ENCODE data around the gene TNFRSF14. TPM values are rescaled to one million over a fixed set of nuclear protein-coding genes. Genes with fewer than 3 reads are reported as not detected.
A peak's percentile ranks its signal among the peaks of the same experiment; 100 is the strongest.
"Not testable (repeated sequence)": the region's sequence is repeated elsewhere in the genome, so short reads cannot be mapped to it uniquely, and the experiment has no call there.

The TNFRSF14 gene
- total RNA-seq, 1 donor from 2014 or later, result 14.7 TPM

DNA sequence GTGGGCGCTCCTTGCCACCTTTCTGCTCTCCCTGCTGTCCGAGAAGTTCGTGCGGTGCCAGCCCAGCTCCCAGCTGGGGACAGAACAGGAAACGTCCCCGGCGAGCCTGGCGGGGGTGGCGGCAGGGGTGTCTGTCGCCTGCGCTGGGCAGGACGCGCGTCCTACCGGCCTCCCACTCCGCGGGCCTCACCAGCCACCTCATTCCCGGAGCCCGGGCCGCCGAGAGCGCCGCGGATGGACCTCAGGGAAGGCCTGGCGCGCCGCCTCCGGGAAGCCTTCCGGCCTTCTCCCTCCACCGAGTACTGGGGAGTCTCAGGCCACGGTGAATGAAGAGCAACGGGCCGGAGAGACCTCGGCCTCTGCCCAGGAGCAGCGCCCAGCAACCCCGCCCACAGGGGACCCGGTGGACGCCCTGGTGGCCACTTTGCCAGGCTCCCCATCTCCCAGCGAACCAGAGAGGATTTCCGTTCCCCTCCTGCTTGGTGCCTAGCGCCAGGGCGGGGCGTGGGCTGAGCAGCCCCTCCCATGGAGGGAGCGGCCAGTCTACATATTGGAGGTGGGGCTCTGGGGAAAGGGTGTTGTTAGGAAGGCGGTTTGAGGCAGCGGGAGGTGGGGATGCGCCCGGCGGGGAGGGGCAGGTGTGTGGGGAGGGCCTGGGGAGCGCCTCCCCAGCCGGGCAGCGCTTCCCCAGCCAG is 9.5 kb upstream of the TNFRSF14 start:
- peak; percentile 41 for DNase-seq (ENCODE audit: low read depth)
- no peaks in the 10 kb centered on the region for H3K27me3 ChIP-seq (ENCODE audit: control insufficient read depth, insufficient read depth, low read length)
- H3K4me3 ChIP-seq (ENCODE audit: low read depth, low read length), result peak overlapping the region; percentile 53
- no peaks in the 10 kb centered on the region for H3K36me3 ChIP-seq (ENCODE audit: control insufficient read depth, insufficient read depth, low read length)
- TF ChIP-seq, protein P1, sequence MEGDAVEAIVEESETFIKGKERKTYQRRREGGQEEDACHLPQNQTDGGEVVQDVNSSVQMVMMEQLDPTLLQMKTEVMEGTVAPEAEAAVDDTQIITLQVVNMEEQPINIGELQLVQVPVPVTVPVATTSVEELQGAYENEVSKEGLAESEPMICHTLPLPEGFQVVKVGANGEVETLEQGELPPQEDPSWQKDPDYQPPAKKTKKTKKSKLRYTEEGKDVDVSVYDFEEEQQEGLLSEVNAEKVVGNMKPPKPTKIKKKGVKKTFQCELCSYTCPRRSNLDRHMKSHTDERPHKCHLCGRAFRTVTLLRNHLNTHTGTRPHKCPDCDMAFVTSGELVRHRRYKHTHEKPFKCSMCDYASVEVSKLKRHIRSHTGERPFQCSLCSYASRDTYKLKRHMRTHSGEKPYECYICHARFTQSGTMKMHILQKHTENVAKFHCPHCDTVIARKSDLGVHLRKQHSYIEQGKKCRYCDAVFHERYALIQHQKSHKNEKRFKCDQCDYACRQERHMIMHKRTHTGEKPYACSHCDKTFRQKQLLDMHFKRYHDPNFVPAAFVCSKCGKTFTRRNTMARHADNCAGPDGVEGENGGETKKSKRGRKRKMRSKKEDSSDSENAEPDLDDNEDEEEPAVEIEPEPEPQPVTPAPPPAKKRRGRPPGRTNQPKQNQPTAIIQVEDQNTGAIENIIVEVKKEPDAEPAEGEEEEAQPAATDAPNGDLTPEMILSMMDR (IDR thresholded peaks at IDR 0.05; ENCODE audit: insufficient read depth, low read length, poor library complexity, severe bottlenecking), result no peak

- TF ChIP-seq, protein P1 (IDR thresholded peaks at IDR 0.05; ENCODE audit: insufficient read depth, low read length, poor library complexity, severe bottlenecking), result no peak
- Histone ChIP-seq H3K27me3 (ENCODE audit: control insufficient read depth, insufficient read depth, low read length) (peaks cover 4% of the 10 kb centered on the region), H3K36me3 (ENCODE audit: control insufficient read depth, insufficient read depth, low read length) (no peaks in the 10 kb centered on the region), H3K4me3 (ENCODE audit: low read depth, low read length) (peak overlapping the region; percentile 53)
- no peak for DNase-seq (ENCODE audit: low read depth)
These were observed 8.7 kb upstream of the TNFRSF14 start for GRCh38 chr1:2547210-2548067.

- peaks cover 5% of the 10 kb centered on the region for H3K27me3 ChIP-seq (ENCODE audit: control insufficient read depth, insufficient read depth, low read length)
- no peak overlapping the region for H3K4me3 ChIP-seq (ENCODE audit: low read depth, low read length)
- no peak for DNase-seq (ENCODE audit: low read depth)
- H3K36me3 ChIP-seq (ENCODE audit: control insufficient read depth, insufficient read depth, low read length), result no peaks in the 10 kb centered on the region
- TF ChIP-seq, protein P1 (IDR thresholded peaks at IDR 0.05; ENCODE audit: insufficient read depth, low read length, poor library complexity, severe bottlenecking), result peak; percentile 97
These were observed 8.0 kb upstream of the TNFRSF14 start for GRCh38 chr1:2548068-2548589.

GRCh38 chr1:2549367-2550029 is 6.7 kb upstream of the TNFRSF14 start:
- not testable (repeated sequence) for H3K36me3 ChIP-seq (ENCODE audit: control insufficient read depth, insufficient read depth, low read length); DNase-seq (ENCODE audit: low read depth); H3K27me3 ChIP-seq (ENCODE audit: control insufficient read depth, insufficient read depth, low read length); H3K4me3 ChIP-seq (ENCODE audit: low read depth, low read length)

DNA sequence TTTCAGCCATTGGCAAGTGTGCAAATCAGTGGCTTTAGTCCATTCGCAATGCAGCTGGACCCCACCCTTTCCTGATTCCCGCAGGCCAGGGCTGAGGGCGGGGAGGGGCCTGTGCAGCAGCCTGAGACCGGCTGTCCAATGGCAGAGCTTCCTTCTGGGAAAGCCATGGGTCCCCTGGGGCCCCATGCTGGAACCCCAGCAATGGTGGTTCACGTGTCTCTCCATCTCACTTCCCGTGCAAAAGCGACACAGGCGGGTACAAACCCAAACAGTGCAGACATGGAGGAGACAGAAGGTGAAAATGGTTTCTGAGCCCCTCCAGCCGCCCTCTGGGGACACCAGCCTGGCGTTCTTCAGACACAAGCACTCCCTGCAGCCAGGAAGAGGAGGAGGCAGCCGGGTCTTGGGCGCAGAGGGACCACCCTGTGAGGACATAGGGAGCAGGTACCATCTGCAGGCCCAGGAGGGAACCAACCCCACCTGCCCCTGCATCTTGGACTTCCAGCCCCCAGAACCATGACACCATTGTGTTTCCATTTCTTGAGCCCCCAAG is 5.8 kb upstream of the TNFRSF14 start:
- not testable (repeated sequence) for H3K36me3 ChIP-seq (ENCODE audit: control insufficient read depth, insufficient read depth, low read length); DNase-seq (ENCODE audit: low read depth); H3K27me3 ChIP-seq (ENCODE audit: control insufficient read depth, insufficient read depth, low read length); H3K4me3 ChIP-seq (ENCODE audit: low read depth, low read length)

DNA sequence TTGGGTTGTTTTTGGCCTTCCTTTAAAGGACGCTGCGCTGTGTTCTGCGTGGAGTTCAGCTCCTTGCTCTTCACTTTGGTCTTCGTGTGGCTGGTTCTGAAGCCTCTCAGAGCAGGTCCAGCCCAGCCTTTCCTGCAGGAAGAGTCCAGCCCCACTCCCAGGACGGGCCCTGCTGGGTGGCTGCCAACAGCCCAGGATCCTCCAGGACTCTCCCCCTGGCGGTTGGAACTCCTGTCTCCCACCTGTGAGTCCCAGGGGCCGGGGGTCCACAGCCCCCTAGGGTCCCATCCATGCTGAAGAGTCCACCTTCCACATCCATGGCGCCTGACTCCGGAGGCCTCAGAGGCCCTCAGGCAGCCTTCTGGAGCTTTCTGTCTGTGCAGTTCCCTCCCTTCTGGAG is 4.6 kb upstream of the TNFRSF14 start:
- not testable (repeated sequence) for H3K4me3 ChIP-seq (ENCODE audit: low read depth, low read length); DNase-seq (ENCODE audit: low read depth); H3K36me3 ChIP-seq (ENCODE audit: control insufficient read depth, insufficient read depth, low read length)
- peaks cover 12% of the 10 kb centered on the region for H3K27me3 ChIP-seq (ENCODE audit: control insufficient read depth, insufficient read depth, low read length)

- TF ChIP-seq, protein P1 (IDR thresholded peaks at IDR 0.05; ENCODE audit: insufficient read depth, low read length, poor library complexity, severe bottlenecking), result no peak
- Histone ChIP-seq H3K4me3 (ENCODE audit: low read depth, low read length) (no peak overlapping the region), H3K27me3 (ENCODE audit: control insufficient read depth, insufficient read depth, low read length) (peaks cover 12% of the 10 kb centered on the region), H3K36me3 (ENCODE audit: control insufficient read depth, insufficient read depth, low read length) (no peaks in the 10 kb centered on the region)
- DNase-seq (ENCODE audit: low read depth), result no peak
These were observed 4.0 kb upstream of the TNFRSF14 start for GRCh38 chr1:2552189-2552588.

DNA sequence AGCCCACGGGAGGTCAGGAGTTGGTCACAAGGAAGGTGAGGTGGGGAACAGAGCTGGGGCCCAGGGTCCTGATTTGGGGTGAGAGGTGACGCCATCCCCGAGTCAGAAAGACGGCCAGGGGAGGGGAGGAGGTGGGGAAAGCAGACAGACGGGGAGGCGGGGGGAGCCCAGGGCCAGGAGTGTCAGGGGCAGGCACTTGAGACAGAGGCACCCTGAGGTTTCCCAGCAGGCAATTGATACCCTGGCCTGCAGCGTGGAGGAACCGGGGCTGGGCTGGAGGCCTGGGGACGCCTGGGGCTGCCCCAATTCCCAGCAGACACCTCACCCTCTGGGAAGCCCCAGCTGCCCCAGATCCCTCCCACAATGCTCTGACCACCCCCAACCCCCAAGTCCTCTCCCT is 3.1 kb upstream of the TNFRSF14 start:
- not testable (repeated sequence) for H3K4me3 ChIP-seq (ENCODE audit: low read depth, low read length); H3K36me3 ChIP-seq (ENCODE audit: control insufficient read depth, insufficient read depth, low read length); DNase-seq (ENCODE audit: low read depth)
- peaks cover 12% of the 10 kb centered on the region for H3K27me3 ChIP-seq (ENCODE audit: control insufficient read depth, insufficient read depth, low read length)

All from kidney epithelial cell (primary cell).